B cell (primary cell): ENCODE data around the gene PAK1IP1. TPM values are rescaled to one million over a fixed set of nuclear protein-coding genes. Genes with fewer than 3 reads are reported as not detected.
A peak's percentile ranks its signal among the peaks of the same experiment; 100 is the strongest.
"Not testable (repeated sequence)": the region's sequence is repeated elsewhere in the genome, so short reads cannot be mapped to it uniquely, and the experiment has no call there.

ENCODE experiments used
- ATAC-seq: fragments of 200-7000 bp; cut with Tn5 transposase; one replicate; pipeline ENCODE4 v1.10.0; 2021; ENCODE audit warnings: low read depth, mild to moderate bottlenecking, moderate number of reproducible peaks, moderate library complexity
- CTCF ChIA-PET: fragments of 350-600 bp; sonication (Branson Sonifier 250); formaldehyde crosslinking; loops from one replicate; lab custom pipeline; 2021; ENCODE audit warnings: antibody characterized with exemption, inconsistent platforms; lab: Charles Lee
- POLR2A ChIA-PET: fragments of 350-600 bp; sonication (Branson Sonifier 250); formaldehyde crosslinking; loops from one replicate; lab custom pipeline; 2021; ENCODE audit warnings: antibody characterized with exemption; lab: Charles Lee
- DNase-seq: peaks from one replicate; pipeline ENCODE4 v3.0.0; 2013
- H2AFZ ChIP-seq: 2 replicates; pipeline ENCODE4 v1.6.1; 2012; ENCODE audit warnings: mild to moderate bottlenecking, low read depth, low read length; ENCODE audit not compliant: insufficient read depth, poor library complexity, severe bottlenecking
- H3K27ac ChIP-seq, 2 donors: 1 replicate in 1 of 2; 2 replicates in 1 of 2; pipeline ENCODE4 v1.5.1; 2012 to 2013; ENCODE audit warnings: low read length in 2 of 2, mild to moderate bottlenecking in 2 of 2, moderate library complexity in 1 of 2
- H3K27me3 ChIP-seq, 4 experiments: fragments of 200-600 bp in 1 of 4; sonication (generic) in 1 of 4; replicated peaks in 1 of 4; 1 replicate in 2 of 4; 2 replicates in 2 of 4; pipeline versions ENCODE4 v1.6.1 to v1.7.0; 2013 to 2016; ENCODE audit warnings: low read length in 3 of 4, mild to moderate bottlenecking in 2 of 4, mixed read lengths in 1 of 4, moderate library complexity in 1 of 4; ENCODE audit not compliant: insufficient read depth in 4 of 4, control insufficient read depth in 3 of 4; ENCODE audit errors: control extremely low read depth in 1 of 4
- H3K36me3 ChIP-seq, 2 experiments: replicated peaks in 1 of 2; 1 replicate in 1 of 2; 2 replicates in 1 of 2; pipeline versions ENCODE4 v1.6.1 to v1.7.1; 2013; ENCODE audit warnings: low read length in 1 of 2; ENCODE audit not compliant: insufficient read depth in 2 of 2, control insufficient read depth in 1 of 2; ENCODE audit errors: control extremely low read depth in 1 of 2, extremely low read depth in 1 of 2
- H3K4me1 ChIP-seq, 2 donors: fragments of 200-600 bp in 1 of 2; sonication (generic) in 1 of 2; 1 replicate in 1 of 2; 2 replicates in 1 of 2; pipeline versions ENCODE4 v1.5.1 to v1.6.1; 2013 to 2017; ENCODE audit warnings: low read length in 2 of 2; ENCODE audit not compliant: control insufficient read depth in 2 of 2, insufficient read depth in 2 of 2
- H3K4me2 ChIP-seq: replicated peaks from 2 replicates; pipeline ENCODE3; 2012; ENCODE audit warnings: mild to moderate bottlenecking, low read depth, low read length; ENCODE audit not compliant: poor library complexity, severe bottlenecking
- H3K4me3 ChIP-seq, 5 experiments: fragments of 200-600 bp in 1 of 5; sonication (generic) in 1 of 5; 1 replicate in 3 of 5; 2 replicates in 2 of 5; pipeline versions ENCODE4 v1.5.1 to v1.7.0; 2011 to 2016; ENCODE audit warnings: low read length in 4 of 5, mild to moderate bottlenecking in 4 of 5, low read depth in 2 of 5, control low read depth in 1 of 5, moderate library complexity in 1 of 5; ENCODE audit not compliant: insufficient read depth in 1 of 5; ENCODE audit errors: control extremely low read depth in 1 of 5, extremely low read depth in 1 of 5
- H3K79me2 ChIP-seq: fragments of 200-600 bp; sonication (generic); one replicate; pipeline ENCODE4 v1.6.0; 2016; ENCODE audit warnings: low read length; ENCODE audit not compliant: control insufficient read depth, insufficient read depth
- H3K9ac ChIP-seq: fragments of 200-600 bp; sonication (generic); 2 replicates; pipeline ENCODE4 v1.6.1; 2017; ENCODE audit warnings: mild to moderate bottlenecking, low read length, moderate library complexity
- H3K9me3 ChIP-seq, 3 donors: one replicate each; pipeline versions ENCODE4 v1.6.1 to v1.7.1; 2013; ENCODE audit warnings: low read length in 2 of 3; ENCODE audit not compliant: control insufficient read depth in 2 of 3, insufficient read depth in 1 of 3; ENCODE audit errors: control extremely low read depth in 1 of 3
- H4K20me1 ChIP-seq: 2 replicates; pipeline ENCODE4 v1.6.0; 2012; ENCODE audit warnings: mild to moderate bottlenecking, low read length; ENCODE audit not compliant: insufficient read depth, control insufficient read depth, poor library complexity, severe bottlenecking
- H3K27ac Mint-ChIP-seq: one replicate; pipeline ENCODE4 v1.8.0; 2021; ENCODE audit warnings: mixed read lengths
- H3K27me3 Mint-ChIP-seq: one replicate; pipeline ENCODE4 v1.8.0; 2021; ENCODE audit warnings: mixed read lengths
- H3K4me1 Mint-ChIP-seq: one replicate; pipeline ENCODE4 v1.8.0; 2021; ENCODE audit warnings: mixed read lengths
- H3K4me3 Mint-ChIP-seq: one replicate; pipeline ENCODE4 v1.8.0; 2021; ENCODE audit warnings: mixed read lengths
- H3K9me3 Mint-ChIP-seq: one replicate; pipeline ENCODE4 v1.8.0; 2022; ENCODE audit warnings: mixed read lengths; ENCODE audit not compliant: insufficient read depth
- EZH2 ChIP-seq: IDR thresholded peaks from 2 replicates; pipeline ENCODE4 v1.6.1; 2012; ENCODE audit warnings: borderline replicate concordance, low read depth, mild to moderate bottlenecking, moderate library complexity, low read length; ENCODE audit not compliant: insufficient read depth, poor library complexity, severe bottlenecking
- WGBS: methylation state at CpG from one replicate; pipeline ENCODE4 v1.1.5; 2013; ENCODE audit warnings: missing lambda C conversion rate; ENCODE audit not compliant: insufficient coverage; 5-methylcytosine and 5-hydroxymethylcytosine counted together
- intact Hi-C: fragments of 100-400 bp; cut with micrococcal nuclease; formaldehyde crosslinking; loops from one replicate; pipeline ENCODE4 v1.10.0; 2022
- polyA plus RNA-seq: library from polyadenylated mRNA; depleted of rRNA; stranded (reverse); fragments of >200 nt; gene quantifications from 2 replicates; pipeline ENCODE4 v1.2.3, GENCODE V29; 2012
- total RNA-seq, 2 donors: library from RNA; stranded (reverse); fragments of 120-200 nt in 1 of 2; gene quantifications; 1 replicate in 1 of 2; 2 replicates in 1 of 2; pipeline versions ENCODE4 v1.2.3 to v1.2.4, GENCODE V29; 2013 to 2022
- TF ChIP-seq, protein P1 (sequence below): fragments of 200-600 bp; IDR thresholded peaks from one replicate; pipeline ENCODE4 v1.8.0; 2022; ENCODE audit warnings: antibody characterized with exemption, mild to moderate bottlenecking

PAK1IP1 gene
- total and polyA plus RNA-seq, 2 donors (not counting 1 experiment from before 2014, with no cell fraction given): 3.8 to 6.1 TPM

DNA sequence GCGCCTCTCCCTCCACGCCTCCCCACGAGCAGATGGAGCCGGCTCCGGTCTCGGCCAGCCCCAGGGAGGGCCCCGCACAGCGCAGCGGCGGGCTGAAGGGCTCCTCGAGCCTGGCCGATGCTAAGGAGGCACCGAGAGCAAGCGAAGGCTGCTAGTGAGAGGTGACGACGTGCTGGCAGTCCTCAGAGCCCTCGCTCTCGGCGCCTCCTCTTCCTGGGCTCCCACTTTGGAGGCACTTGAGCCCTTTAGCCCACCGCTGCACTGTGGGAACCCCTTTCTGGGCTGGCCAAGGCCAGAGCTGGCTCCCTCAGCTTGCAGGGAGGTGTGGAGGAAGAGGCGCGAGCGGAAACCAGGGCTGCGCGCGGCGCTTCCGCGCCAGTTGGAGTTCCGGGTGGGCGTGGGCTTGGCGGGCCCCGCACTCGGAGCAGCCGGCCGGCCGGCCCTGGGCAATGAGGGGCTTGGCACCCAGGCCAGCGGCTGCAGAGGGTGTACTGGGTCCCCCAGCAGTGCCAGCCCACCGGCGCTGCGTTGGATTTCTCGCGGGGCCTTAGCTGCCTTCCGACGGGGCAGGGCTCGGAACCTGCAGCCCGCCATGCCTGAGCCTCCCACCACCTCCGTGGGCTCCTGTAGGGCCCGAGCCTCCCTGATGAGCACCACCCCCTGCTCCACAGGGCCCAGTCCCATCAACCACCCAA, 25.6 kb downstream of the PAK1IP1 start:
- Mint-ChIP-seq H3K27ac (peak overlapping the region; percentile 82), H3K27me3 (no peaks in the 10 kb centered on the region), H3K4me3 (peak overlapping the region; percentile 98), H3K9me3 (peaks cover 3% of the 10 kb centered on the region), H3K4me1 (peaks cover 34% of the 10 kb centered on the region)
- ChIA-PET POLR2A (interaction anchor here (0.8 to 3.0 kb wide), 4 partner anchors 7 to 186 kb away, joined by 3 to 16 read pairs (median 4); partner anchors contain the start of genes C6orf52 and PAK1IP1), CTCF (interaction anchor here (0.8 to 3.0 kb wide), 6 partner anchors 25 to 210 kb away, joined by 3 to 12 read pairs (median 3); partner anchors contain the start of genes C6orf52, PAK1IP1 and TMEM14B)
- H4K20me1 ChIP-seq: no peaks in the 10 kb centered on the region
- peak overlapping the region; percentile 50 to 65 for H3K27ac ChIP-seq
- H3K9me3 ChIP-seq: peaks cover 0 to 20% (median 7%) of the 10 kb centered on the region in 3 donors
- no peaks in the 10 kb centered on the region for H3K27me3 ChIP-seq
- intact Hi-C loops: no loop called here
- ATAC-seq: peak; percentile 15
- H3K4me1 ChIP-seq: peaks cover 16 to 31% of the 10 kb centered on the region in 2 donors
- H2AFZ ChIP-seq: peak overlapping the region; percentile 81
- TF ChIP-seq, protein P1, sequence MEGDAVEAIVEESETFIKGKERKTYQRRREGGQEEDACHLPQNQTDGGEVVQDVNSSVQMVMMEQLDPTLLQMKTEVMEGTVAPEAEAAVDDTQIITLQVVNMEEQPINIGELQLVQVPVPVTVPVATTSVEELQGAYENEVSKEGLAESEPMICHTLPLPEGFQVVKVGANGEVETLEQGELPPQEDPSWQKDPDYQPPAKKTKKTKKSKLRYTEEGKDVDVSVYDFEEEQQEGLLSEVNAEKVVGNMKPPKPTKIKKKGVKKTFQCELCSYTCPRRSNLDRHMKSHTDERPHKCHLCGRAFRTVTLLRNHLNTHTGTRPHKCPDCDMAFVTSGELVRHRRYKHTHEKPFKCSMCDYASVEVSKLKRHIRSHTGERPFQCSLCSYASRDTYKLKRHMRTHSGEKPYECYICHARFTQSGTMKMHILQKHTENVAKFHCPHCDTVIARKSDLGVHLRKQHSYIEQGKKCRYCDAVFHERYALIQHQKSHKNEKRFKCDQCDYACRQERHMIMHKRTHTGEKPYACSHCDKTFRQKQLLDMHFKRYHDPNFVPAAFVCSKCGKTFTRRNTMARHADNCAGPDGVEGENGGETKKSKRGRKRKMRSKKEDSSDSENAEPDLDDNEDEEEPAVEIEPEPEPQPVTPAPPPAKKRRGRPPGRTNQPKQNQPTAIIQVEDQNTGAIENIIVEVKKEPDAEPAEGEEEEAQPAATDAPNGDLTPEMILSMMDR: no peak
- no peak for TF ChIP-seq EZH2
- peaks cover 18% of the 10 kb centered on the region for H3K79me2 ChIP-seq
- peak overlapping the region; percentile 88 for H3K4me2 ChIP-seq
- peaks cover 0 to under 1% of the 10 kb centered on the region in 2 experiments for H3K36me3 ChIP-seq
- peak overlapping the region; percentile 15 to 73 (median 62) for H3K4me3 ChIP-seq
- H3K9ac ChIP-seq: peak overlapping the region; percentile 70
- DNase-seq: peak; percentile 68
- WGBS: 47% methylated on average over 49 of the region's 49 CpGs

DNA sequence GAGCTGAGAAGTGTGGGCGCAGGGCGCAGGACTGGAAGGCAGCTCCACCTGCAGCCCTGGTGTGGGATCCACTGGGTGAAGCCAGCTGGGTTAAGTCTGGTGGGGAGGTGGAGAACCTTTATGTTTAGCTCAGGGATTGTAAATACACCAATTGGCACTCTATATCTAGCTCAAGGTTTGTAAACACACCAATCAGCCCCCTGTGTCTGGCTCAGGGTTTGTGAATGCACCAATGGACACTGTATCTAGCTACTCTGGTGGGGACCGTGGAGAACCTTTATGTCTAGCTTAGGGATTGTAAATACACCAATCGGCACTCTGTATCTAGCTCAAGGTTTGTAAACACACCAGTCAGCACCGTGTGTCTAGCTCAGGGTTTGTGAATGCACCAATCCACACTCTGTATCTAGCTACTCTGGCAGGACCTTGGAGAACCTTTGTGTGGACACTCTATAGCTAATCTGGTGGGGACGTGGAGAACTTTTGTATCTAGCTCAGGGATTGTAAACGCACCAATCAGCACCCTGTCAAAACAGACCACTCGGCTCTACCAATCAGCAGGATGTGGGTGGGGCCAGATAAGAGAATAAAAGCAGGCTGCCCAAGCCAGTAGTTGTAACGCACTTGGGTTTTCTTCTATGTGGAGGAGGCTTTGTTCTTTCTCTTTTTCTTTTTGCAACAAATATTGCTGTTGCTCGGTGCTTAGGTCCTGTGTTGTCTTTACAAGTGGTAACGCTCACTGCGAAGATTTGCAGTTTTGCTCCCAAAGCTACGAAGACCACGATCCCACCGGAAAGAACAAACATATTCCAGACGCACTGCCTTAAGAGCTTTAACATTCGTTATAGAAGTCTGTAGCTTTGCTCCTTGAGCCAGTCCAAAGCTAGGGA, 26.4 kb downstream of the PAK1IP1 start:
- peaks cover 23% of the 10 kb centered on the region for H3K79me2 ChIP-seq
- H3K4me2 ChIP-seq: peak overlapping the region; percentile 88
- H3K27ac Mint-ChIP-seq: peak overlapping the region; percentile 82
- peak overlapping the region; percentile 91 for H2AFZ ChIP-seq
- intact Hi-C loops, H3K9me3 Mint-ChIP-seq, H3K27me3 Mint-ChIP-seq, H3K27me3 ChIP-seq, H4K20me1 ChIP-seq, H3K36me3 ChIP-seq, ATAC-seq: not testable (repeated sequence)
- 99% methylated on average over 11 of the region's 17 CpGs for WGBS
- CTCF ChIA-PET: interaction anchor here (0.6 to 3.0 kb wide), 5 partner anchors 13 to 211 kb away, joined by 3 to 12 read pairs (median 3); partner anchors contain the start of genes C6orf52, PAK1IP1 and TMEM14B
- peak; percentile 12 for DNase-seq
- H3K9me3 ChIP-seq: peaks cover 0 to 20% (median 7%) of the 10 kb centered on the region in 3 donors
- peak overlapping the region in 4 of 5 experiments; percentile 53 to 73 (median 66) for H3K4me3 ChIP-seq
- POLR2A ChIA-PET: interaction anchor here (0.8 to 3.0 kb wide), 4 partner anchors 26 to 186 kb away, joined by 3 to 16 read pairs (median 4); partner anchors contain the start of genes C6orf52, PAK1IP1 and TMEM14B
- H3K4me1 Mint-ChIP-seq: peaks cover 38% of the 10 kb centered on the region
- H3K4me3 Mint-ChIP-seq: peak overlapping the region; percentile 98
- H3K4me1 ChIP-seq: peaks cover 16 to 31% of the 10 kb centered on the region in 2 donors
- H3K9ac ChIP-seq: peak overlapping the region; percentile 70
- H3K27ac ChIP-seq: peak overlapping the region; percentile 50 to 65
